GM18858 (cell line): ENCODE measurements around the gene RNH1.
A peak's percentile ranks its signal among the peaks of the same experiment; 100 is the strongest.

Source experiments
- ATAC-seq: cut with Tn5 transposase; IDR thresholded peaks from one replicate; pipeline ENCODE4 v1.9.1; 2021; ENCODE audit not compliant: unreplicated experiment

Gene RNH1

DNA sequence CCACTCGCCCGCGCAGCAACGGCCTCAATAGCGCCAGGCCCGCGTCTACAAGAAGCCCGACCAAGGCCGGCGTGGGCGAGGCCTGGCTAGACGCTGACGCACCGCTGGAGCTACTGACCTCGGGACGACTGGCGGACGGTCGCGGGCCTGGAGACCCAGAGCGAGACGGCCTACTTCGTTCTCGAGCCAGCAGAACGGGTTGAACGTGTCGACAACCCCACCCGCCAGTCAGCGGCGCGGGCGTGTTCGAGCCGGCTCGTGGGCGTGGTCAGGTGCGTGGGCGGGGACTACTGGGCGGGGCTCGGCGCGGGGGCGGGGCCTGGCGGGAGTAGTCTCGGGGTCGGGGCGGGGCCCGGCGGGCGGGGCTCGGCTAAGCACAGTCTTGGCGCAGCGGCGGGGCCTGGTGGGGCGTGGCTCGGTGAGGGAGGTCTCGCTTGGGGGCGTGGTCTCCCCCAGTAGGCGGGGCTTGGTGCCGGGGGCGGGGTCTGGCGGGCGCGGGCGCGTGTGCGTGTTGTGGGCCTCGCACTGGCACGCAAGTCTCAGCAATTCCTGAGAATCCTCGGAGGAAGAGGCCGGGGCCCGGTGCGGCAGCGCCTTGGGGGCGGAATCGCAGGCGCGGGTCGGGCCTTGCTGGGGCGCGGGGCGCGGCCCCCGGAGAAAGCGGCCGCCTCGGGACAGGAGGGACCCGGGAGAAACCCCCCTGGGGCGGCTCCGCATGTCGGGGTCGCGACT is at the start of gene RNH1:
TSS of gene RNH1 (minus strand) at position 248 of the 732 bp plus-strand sequence. CDS start 5,080 bp downstream, outside the sequence.
- ATAC-seq = peak; percentile 18

- ATAC-seq = no peak
These were observed 49.0 kb upstream of the RNH1 start for GRCh38 chr11:555780-556661.

DNA sequence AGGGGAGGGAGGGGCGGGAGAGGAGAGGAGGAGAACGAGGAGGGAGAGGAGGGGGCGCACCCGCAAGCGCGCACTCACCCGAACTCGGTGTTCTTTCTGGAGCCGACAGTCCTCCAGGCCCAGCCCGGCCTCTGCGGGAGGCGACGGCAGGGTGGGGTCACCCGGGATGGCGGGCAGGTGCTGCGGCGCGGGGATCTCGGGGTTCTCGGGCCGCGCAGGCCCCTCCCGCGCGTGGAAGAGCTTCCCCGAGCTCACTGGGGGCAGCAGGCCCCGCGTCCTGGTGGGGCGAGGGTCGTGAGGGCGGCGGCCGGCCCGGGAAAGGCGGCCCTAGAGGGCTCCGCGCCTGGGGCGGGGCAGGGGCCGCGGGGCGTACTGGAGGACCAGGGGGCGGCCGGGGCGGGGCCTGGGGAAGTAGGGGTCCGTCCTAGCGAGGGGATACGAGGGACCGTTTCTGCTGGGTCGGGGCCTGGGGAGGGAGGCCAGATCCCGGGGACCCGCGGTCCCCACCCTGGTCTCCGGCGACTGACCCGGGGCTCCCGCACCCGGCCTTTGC is 48.3 kb upstream of the RNH1 start:
- no peak for ATAC-seq

- ATAC-seq = no peak
These were observed 47.6 kb upstream of the RNH1 start for GRCh38 chr11:554428-555226.

- ATAC-seq = no peak
These were observed 46.9 kb upstream of the RNH1 start for GRCh38 chr11:553988-554340.

DNA sequence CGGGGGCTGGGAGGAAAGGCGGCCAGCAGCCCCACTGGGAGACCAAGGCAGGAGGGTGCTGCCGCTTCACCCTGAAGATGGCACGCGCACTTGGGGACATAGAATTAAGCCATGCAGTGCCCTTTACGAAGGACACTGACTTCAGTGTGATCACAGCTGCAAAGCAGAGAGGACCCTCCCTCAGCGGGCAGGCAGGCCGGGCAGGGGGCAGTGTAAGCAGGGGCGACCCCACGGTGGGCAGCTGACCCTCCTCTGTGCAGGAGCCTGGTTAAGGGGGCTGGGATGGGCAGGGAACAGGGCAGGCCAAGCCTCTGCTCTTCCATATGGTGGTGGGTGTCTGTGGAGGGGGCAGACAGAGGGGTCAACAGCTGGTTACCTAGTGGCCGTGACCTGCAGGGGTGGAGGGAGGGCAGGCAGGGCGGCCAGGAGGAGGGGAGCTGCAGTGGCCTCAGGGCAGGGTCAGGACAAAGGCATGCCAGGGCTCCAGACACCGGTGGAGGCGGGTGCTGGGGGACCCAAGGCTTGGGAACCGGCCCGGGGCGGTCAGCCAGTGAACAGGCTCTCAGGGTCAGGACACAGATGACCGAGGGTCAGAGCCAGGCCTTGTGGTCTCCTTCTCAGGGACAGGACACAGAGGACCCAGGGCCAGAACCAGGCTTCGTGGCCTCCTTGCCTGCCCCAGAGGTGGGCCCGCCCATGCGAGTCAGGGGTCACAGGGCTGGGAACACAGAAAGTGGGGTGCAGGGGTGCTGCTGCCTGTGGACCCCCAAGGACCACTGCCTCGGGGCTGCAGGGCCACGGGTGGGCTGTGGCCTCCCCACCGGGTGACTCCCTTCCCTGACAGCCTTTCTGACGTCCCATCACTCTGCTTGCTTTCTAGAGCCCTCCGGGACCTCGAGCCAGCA is 46.3 kb upstream of the RNH1 start:
- no peak for ATAC-seq

GRCh38 chr11:551596-551995 is 44.6 kb upstream of the RNH1 start:
- no peak for ATAC-seq

DNA sequence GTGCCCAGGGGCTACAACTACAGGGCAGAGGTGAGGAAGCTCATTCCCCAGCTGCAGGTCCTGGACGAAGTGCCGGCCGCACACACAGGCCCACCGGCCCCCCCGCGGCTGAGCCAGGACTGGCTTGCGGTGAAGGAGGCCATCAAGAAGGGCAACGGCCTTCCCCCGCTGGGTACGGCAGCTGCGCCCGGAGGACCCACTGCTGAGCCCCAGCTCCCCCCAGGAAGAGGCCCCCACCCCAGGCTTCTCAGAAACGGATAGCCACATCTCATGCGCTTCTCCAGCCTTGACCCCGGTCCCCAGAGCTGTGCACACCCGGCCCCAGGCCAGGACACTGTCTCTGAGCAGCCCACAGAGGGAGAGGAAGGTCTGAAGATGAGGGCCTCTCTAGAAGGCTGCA is 44.1 kb upstream of the RNH1 start:
- ATAC-seq = no peak

DNA sequence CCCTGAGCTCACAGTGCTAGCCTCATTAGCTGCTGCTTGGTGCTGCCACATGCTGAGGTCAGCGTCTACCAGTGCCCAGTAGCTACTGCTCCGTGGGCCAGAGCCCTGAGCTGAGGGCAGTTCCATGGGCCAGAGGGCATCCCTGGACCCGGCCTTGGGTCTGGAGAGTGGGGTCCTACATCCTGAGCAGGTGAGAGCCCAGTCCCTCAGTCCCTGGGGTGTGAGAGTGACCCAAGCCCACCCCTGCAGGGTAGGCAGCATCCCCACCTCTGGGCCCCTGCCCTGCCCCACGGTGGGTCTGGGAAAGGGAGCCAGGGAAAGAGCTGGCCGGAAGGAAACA is 43.7 kb upstream of the RNH1 start:
- ATAC-seq = no peak

DNA sequence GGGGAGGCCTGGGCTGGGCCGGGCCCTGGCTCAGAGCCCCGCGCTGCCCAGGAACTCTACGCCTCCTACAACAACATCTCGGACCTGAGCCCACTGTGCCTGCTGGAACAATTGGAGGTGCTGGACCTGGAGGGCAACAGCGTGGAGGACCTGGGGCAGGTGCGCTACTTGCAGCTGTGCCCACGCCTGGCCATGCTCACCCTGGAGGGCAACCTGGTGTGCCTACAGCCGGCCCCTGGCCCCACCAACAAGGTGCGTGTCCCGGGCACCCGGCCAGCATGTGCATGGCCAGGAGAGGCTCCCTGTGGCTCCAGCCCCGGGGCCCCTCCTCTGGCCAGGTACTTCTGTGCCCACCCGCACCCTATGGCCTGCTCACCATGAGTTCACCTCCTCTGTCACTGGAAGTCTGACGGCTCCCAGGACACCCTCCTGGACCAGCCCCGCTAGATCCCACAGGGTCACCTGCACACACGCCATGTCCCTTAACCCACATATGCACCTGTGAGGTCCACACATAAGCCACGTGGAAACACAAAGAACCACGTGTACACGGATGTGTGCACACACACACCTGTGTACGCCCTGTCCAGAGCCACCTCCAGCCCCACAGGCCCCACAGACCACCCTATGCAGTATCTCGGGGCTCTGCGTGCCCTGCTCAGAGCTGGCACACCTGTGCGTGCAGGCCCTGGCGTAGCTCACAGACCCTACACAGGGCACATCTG is 43.1 kb upstream of the RNH1 start:
- no peak for ATAC-seq

GRCh38 chr11:548700-549603 is 41.9 kb upstream of the RNH1 start:
- no peak for ATAC-seq

- no peak for ATAC-seq
These were observed 38.1 kb upstream of the RNH1 start for GRCh38 chr11:545171-545570.

- no peak for ATAC-seq
These were observed 37.8 kb upstream of the RNH1 start for GRCh38 chr11:544817-545166.

- no peak for ATAC-seq
These were observed 34.4 kb upstream of the RNH1 start for GRCh38 chr11:541433-541885.

DNA sequence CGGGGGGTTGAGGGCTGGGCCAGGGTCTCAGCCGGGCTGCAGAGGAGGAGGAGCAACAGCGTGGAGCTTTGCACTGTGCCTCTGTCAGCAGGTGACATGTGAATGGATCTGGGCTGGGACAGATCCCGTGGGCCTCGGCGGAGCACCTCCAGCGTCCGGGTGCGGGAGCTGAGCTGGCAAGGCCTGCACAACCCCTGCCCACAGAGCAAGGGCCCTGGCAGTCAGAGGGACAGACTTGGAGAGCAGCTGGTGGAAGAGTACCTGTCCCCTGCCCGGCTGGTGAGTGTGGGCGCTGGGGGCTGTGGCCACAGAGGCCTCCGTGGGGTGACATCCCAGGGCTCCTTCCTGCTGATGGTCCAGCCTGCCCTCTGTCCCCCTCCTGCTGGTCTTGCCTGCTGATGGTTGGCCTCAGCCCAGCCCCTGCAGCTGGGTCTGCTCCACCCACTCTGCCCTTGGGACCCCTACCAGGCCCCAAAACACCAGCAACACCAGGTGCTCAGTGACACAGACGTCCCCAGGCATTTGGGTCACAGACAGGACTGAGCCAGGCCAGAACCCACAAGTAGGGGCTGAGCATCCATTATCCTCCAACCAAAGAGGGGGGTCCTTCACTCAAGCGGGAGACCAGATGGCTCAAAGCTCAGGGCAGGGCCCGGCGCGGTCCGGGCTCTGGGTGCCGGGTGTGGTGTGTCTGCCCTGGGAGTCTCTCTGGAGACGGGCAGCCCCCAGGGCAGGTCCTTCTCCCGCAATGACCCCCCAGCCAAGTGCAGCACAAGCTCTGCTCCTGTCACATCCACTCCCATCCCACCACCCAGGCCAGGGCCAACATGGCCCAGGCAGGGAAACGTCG is 33.8 kb upstream of the RNH1 start:
- ATAC-seq = no peak

DNA sequence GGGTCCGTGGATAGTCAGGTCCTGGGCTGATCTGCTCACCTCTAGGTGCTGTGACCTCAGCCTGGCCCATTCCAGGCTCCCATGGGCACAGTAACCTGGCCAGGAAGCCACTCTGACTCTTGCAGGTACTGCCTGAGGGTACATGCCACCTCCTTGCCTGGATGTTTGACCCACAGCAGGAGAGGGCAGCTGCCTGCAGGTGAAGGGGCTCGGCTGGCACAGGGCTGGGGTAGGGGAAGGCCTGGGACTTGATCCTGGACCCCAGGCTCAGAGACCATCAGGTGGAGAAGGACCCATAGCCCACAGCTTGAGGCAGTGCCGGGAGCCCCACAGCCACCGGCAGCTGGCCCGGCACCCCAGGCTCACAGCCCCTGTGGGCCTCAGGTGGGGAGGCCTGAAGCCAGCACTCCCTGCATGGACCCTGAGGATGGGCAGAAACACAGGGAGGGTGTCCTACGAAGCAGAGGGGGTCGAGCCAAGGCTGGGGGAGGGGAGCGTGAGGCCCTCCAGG is 33.0 kb upstream of the RNH1 start:
- no peak for ATAC-seq

- ATAC-seq = no peak
These were observed 31.5 kb upstream of the RNH1 start for GRCh38 chr11:538431-539051.
